Esophagus (tissue), 2 donors: ENCODE results near the gene ITGAL. TPM values are rescaled to one million over a fixed set of nuclear protein-coding genes. Genes with fewer than 3 reads are reported as not detected.

Experiments
- H3K27ac ChIP-seq, 2 donors: one replicate each; pipeline ENCODE4 v1.5.1; 2013; ENCODE audit warnings: low read depth in 2 of 2, mild to moderate bottlenecking in 2 of 2, inconsistent platforms in 1 of 2, low read length in 1 of 2, moderate library complexity in 1 of 2
- H3K27me3 ChIP-seq, 2 donors: one replicate each; pipeline ENCODE4 v1.6.1; 2013; ENCODE audit warnings: low read length in 2 of 2, control low read depth in 1 of 2, mild to moderate bottlenecking in 1 of 2; ENCODE audit not compliant: insufficient read depth in 2 of 2, control insufficient read depth in 1 of 2
- H3K36me3 ChIP-seq, 2 donors: one replicate each; pipeline ENCODE4 v1.6.1; 2013; ENCODE audit warnings: low read length in 1 of 2; ENCODE audit not compliant: control insufficient read depth in 2 of 2, insufficient read depth in 2 of 2
- H3K4me1 ChIP-seq, 2 donors: one replicate each; pipeline ENCODE4 v1.6.1; 2013; ENCODE audit warnings: low read length in 1 of 2; ENCODE audit not compliant: control insufficient read depth in 2 of 2, insufficient read depth in 2 of 2
- H3K4me3 ChIP-seq, 2 donors: one replicate each; pipeline ENCODE4 v1.5.1; 2013; ENCODE audit warnings: low read length in 2 of 2, mild to moderate bottlenecking in 2 of 2, low read depth in 1 of 2, moderate library complexity in 1 of 2
- H3K9me3 ChIP-seq, 2 donors: one replicate each; pipeline ENCODE4 v1.6.1; 2013; ENCODE audit warnings: mild to moderate bottlenecking in 2 of 2, low read depth in 1 of 2, low read length in 1 of 2, moderate library complexity in 1 of 2; ENCODE audit not compliant: control insufficient read depth in 2 of 2, insufficient read depth in 1 of 2
- WGBS, 2 donors: extraction: QIAGEN DNeasy Blood & Tissue Kit; methylation state at CpG; one replicate each; pipeline ENCODE4 v1.1.7; 2013; 5-methylcytosine and 5-hydroxymethylcytosine counted together
- polyA plus RNA-seq, 2 donors: library from polyadenylated mRNA; stranded (reverse); fragments of 200-250 nt; gene quantifications; one replicate each; pipeline ENCODE4 v1.2.3, GENCODE V29; 2013
- donor health status: healthy with polysubstance abuse.
- donor health status: Bipolar disorder and iron deficiency.

ITGAL gene
- polyA plus RNA-seq, 2 donors = 2.2 to 2.5 TPM

DNA sequence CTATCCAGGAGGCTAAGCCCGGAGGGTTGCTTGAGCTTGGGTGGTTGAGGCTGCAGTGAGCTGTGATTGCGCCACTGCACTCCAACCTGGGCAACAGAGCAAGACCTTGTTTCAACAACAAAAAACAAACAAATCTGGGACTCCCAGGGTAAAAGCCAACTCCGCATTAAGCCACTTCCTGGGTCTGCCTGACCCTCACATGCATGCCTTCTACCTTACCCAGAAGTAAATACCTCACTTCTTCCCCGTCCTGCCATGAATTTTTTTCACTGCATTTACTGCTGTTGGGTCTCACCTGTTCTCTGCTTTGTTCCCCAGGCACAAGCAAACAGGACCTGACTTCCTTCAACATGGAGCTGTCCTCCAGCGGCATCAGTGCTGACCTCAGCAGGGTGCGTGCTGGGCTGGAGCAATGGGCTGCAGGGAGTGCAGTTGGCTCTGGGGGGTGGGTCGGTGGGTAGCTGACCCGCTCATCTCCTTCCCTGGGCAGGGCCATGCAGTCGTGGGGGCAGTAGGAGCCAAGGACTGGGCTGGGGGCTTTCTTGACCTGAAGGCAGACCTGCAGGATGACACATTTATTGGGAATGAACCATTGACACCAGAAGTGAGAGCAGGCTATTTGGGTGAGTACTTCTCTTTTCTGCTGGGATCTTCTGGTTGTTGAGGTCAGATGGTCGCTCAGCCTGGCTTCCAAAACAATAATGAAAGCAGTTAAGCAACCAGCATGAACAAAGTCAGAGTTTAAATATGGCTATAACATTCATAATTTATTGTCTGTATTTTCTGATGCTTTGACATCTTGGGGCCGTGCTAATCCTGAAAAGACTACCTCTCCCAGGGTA, 16.4 kb downstream of the ITGAL start:
- H3K9me3 ChIP-seq = no peaks in the 10 kb centered on the region
- H3K27me3 ChIP-seq = no peaks in the 10 kb centered on the region
- H3K4me1 ChIP-seq = no peaks in the 10 kb centered on the region
- H3K4me3 ChIP-seq = no peak overlapping the region
- H3K36me3 ChIP-seq = no peaks in the 10 kb centered on the region
- 71 to 72% methylated on average over 11 of the region's 11 CpGs for WGBS, 2 donors
- no peak overlapping the region for H3K27ac ChIP-seq

DNA sequence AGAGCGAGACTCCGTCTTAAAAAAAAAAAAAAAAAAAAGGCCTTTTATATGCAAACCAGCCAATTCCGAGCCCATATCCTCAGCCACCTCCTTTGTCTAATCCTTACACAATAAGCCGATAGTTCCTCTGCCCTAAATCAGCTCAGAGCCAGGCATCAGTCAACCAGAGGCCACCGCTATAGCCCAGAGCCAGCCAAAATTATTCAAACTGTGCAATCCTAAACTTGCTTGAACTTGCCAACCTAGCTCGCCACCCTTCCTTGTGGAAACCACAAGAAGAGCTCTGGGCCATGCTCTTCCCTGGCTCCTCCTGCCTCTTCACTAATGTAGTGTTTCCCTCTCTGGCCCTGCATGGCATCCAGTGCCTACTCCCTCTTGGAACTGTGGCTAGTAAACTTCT, 17.7 kb downstream of the ITGAL start:
- 49 to 64% methylated on average over 6 of the region's 6 CpGs for WGBS, 2 donors
- no peak overlapping the region for H3K4me3 ChIP-seq
- no peak overlapping the region for H3K27ac ChIP-seq
- H3K4me1 ChIP-seq = no peaks in the 10 kb centered on the region
- no peaks in the 10 kb centered on the region for H3K36me3 ChIP-seq
- no peaks in the 10 kb centered on the region for H3K27me3 ChIP-seq
- no peaks in the 10 kb centered on the region for H3K9me3 ChIP-seq

DNA sequence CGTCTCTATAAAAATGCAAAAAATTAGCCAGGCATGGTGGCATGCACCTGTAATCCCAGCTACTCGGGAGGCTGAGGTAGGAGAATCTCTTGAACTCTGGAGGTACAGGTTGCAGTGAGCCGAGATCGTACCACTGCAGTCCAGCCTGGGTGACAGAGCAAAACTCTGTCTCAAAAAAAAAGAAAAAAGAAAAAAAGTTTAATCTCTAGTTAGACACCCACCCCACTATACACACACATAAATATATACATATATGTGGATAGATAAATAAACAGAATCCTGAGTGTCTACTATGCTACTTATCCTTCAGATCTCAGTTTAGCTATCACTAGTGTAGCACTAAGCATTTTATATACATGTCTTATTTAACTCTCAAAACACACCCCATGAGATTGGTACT, 18.7 kb downstream of the ITGAL start:
- 87% methylated on average over 4 of the region's 4 CpGs for WGBS, 2 donors
- H3K27me3 ChIP-seq = no peaks in the 10 kb centered on the region
- no peaks in the 10 kb centered on the region for H3K4me1 ChIP-seq
- no peaks in the 10 kb centered on the region for H3K36me3 ChIP-seq
- no peak overlapping the region for H3K27ac ChIP-seq
- H3K9me3 ChIP-seq = peaks cover 0 to 3% of the 10 kb centered on the region in 2 donors
- H3K4me3 ChIP-seq = no peak overlapping the region

GRCh38 chr16:30491744-30492308, 19.3 kb downstream of the ITGAL start:
- Histone ChIP-seq H3K27ac (no peak overlapping the region), H3K36me3 (no peaks in the 10 kb centered on the region), H3K9me3 (peaks cover 0 to 3% of the 10 kb centered on the region in 2 donors), H3K4me3 (no peak overlapping the region), H3K27me3 (no peaks in the 10 kb centered on the region), H3K4me1 (no peaks in the 10 kb centered on the region)
- 48 to 52% methylated on average over 6 of the region's 6 CpGs for WGBS, 2 donors

GRCh38 chr16:30493941-30494488, 21.5 kb downstream of the ITGAL start:
- WGBS, 2 donors = 77 to 82% methylated on average over 11 of the region's 11 CpGs

GRCh38 chr16:30494709-30495108, 22.2 kb downstream of the ITGAL start:
- peaks cover 0 to 3% of the 10 kb centered on the region in 2 donors for H3K9me3 ChIP-seq
- H3K4me1 ChIP-seq = no peaks in the 10 kb centered on the region
- no peaks in the 10 kb centered on the region for H3K27me3 ChIP-seq
- H3K27ac ChIP-seq = no peak overlapping the region
- no peak overlapping the region for H3K4me3 ChIP-seq
- 63 to 73% methylated on average over 12 of the region's 12 CpGs for WGBS, 2 donors
- H3K36me3 ChIP-seq = no peaks in the 10 kb centered on the region

More at GRCh38 chr16:30493941-30494488, 21.5 kb downstream of the ITGAL start:
- no peaks in the 10 kb centered on the region for H3K27me3 ChIP-seq
- no peaks in the 10 kb centered on the region for H3K4me1 ChIP-seq
- no peak overlapping the region for H3K27ac ChIP-seq
- H3K4me3 ChIP-seq = no peak overlapping the region
- peaks cover 0 to 3% of the 10 kb centered on the region in 2 donors for H3K9me3 ChIP-seq
- H3K36me3 ChIP-seq = no peaks in the 10 kb centered on the region

DNA sequence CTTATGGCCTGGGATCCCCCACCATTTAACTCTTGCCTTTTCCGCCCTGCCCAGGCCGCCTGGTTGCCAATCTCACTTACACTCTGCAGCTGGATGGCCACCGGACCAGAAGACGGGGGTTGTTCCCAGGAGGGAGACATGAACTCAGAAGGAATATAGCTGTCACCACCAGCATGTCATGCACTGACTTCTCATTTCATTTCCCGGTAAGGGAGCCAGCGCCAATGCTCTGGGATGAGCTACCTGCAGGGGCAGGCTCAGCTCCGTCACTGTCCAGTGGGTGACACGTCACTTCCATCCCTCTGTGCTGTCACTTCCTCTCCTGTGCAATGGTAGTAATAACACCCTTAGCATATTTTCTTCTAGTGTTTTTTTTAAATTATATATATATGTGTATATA, 26.7 kb downstream of the ITGAL start:
- Histone ChIP-seq H3K4me1 (no peaks in the 10 kb centered on the region), H3K9me3 (peaks cover 0 to 3% of the 10 kb centered on the region in 2 donors), H3K36me3 (no peaks in the 10 kb centered on the region), H3K27me3 (no peaks in the 10 kb centered on the region), H3K27ac (no peak overlapping the region), H3K4me3 (no peak overlapping the region)
- WGBS, 2 donors = 81 to 83% methylated on average over 8 of the region's 8 CpGs

DNA sequence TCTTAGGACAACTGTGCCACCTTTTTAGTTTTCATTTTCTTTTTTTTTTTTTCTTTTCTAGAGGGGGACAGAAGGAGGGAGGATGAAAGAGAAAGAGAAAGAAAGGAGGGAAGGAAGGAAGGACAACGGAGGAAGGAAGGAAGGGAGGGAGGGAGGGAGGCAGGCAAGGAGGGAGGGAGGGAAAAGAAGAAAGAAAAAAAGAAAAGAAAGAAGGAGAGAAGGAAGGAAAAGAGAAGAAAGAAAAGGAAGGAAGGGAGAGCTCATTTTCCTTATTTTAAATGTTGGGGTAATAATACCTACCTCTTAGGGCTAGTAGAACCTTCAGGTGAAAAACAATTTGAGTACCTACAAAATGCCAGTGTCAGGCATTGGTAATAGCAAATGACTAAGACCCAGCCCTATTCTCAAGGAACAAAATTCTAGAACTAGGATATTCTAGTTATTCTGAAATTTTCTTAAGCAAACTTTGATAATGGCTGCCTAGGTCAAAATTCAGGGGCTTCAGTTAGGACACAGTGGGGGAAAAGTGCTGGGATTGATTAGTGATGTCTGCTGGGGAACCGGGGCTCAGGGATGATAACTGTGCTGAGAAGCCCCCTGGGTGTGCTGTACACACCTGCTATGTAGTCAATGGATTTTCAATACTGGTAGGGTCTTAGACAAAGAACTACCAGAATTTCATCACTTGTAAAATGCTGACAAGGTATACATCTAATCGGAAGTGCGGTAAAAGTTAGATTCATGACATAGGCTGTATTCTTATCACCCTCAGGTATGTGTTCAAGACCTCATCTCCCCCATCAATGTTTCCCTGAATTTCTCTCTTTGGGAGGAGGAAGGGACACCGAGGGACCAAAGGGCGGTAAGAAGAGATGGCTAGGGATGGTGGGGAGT, 31.1 kb downstream of the ITGAL start:
- Histone ChIP-seq H3K4me1 (no peaks in the 10 kb centered on the region), H3K27ac (no peak overlapping the region), H3K4me3 (no peak overlapping the region), H3K9me3 (no peaks in the 10 kb centered on the region), H3K27me3 (no peaks in the 10 kb centered on the region), H3K36me3 (no peaks in the 10 kb centered on the region)
- WGBS, 2 donors = 82 to 83% methylated on average over 6 of the region's 6 CpGs

- Histone ChIP-seq H3K4me1 (no peaks in the 10 kb centered on the region), H3K27me3 (no peaks in the 10 kb centered on the region), H3K9me3 (no peaks in the 10 kb centered on the region), H3K27ac (no peak overlapping the region), H3K4me3 (no peak overlapping the region), H3K36me3 (peaks cover 3% of the 10 kb centered on the region in 2 donors)
- WGBS, 2 donors = 66 to 67% methylated on average over 4 of the region's 4 CpGs
Measured at GRCh38 chr16:30509081-30509765, 36.7 kb downstream of the ITGAL start.
